K562 (cell line): ENCODE results near the gene ZDHHC16. TPM values are rescaled to one million over a fixed set of nuclear protein-coding genes. Genes with fewer than 3 reads are reported as not detected.

ENCODE experiments used
- ATAC-seq: fragments of 200-7000 bp; cut with Tn5 transposase; 3 replicates; pipeline ENCODE4 v1.9.1; 2020; ENCODE audit warnings: moderate library complexity
- BruUV-seq: library from RNA; stranded (reverse); fragments of 400-500 nt; replicated peaks from 2 replicates; lab custom pipeline; 2021; lab: Mats Ljungman, UMichigan
- CTCF ChIA-PET: fragments of 300-600 bp; formaldehyde crosslinking; extraction: SDS; loops from one replicate; lab custom pipeline; 2021; ENCODE audit warnings: low intra/inter-chr PET ratio; lab: Yijun Ruan, JAX
- POLR2A ChIA-PET: fragments of 300-600, 350-650 bp; sonication (Branson Sonifier 250); formaldehyde crosslinking; extraction: SDS; loops from one replicate; lab custom pipeline; 2021; ENCODE audit warnings: antibody characterized with exemption, inconsistent platforms; lab: Yijun Ruan, JAX
- DNase-seq, 4 experiments: peaks; one replicate each; pipeline versions ENCODE4 v3.0.0 to v3.0.0-alpha.2; 2011 to 2018; ENCODE audit warnings: low spot score in 3 of 4, mixed read lengths in 3 of 4; ENCODE audit errors: extremely low read depth in 1 of 4
- FAIRE-seq: peaks from 2 replicates; lab custom pipeline; 2011; peaks lifted over from hg19 to GRCh38; lab: Jason Lieb, UNC
- H2AFZ ChIP-seq: 2 replicates; pipeline ENCODE4 v1.6.0; 2011; ENCODE audit warnings: low read depth, low read length, control low read depth, inconsistent platforms
- H3K27ac ChIP-seq: fragments of 200-600 bp; 3 replicates; pipeline ENCODE4 v1.8.0; 2011; ENCODE audit warnings: low read depth, mild to moderate bottlenecking, control low read depth, inconsistent platforms, low read length, moderate library complexity, mixed read lengths; ENCODE audit errors: extremely low read depth
- H3K27me3 ChIP-seq, 2 experiments: fragments of 300-600 bp in 1 of 2; 2 replicates in 1 of 2; 3 replicates in 1 of 2; pipeline versions ENCODE4 v1.6.0 to v1.8.0; 2011; ENCODE audit warnings: inconsistent platforms in 2 of 2, low read length in 2 of 2, mild to moderate bottlenecking in 1 of 2, mixed read lengths in 1 of 2, moderate library complexity in 1 of 2; ENCODE audit not compliant: control insufficient read depth in 2 of 2, insufficient read depth in 2 of 2
- H3K36me3 ChIP-seq: fragments of 300-600 bp; 3 replicates; pipeline ENCODE4 v1.8.0; 2011; ENCODE audit warnings: mild to moderate bottlenecking, low read length, inconsistent platforms; ENCODE audit not compliant: control insufficient read depth, insufficient read depth
- H3K4me1 ChIP-seq, 2 experiments: fragments of 200-600 bp in 1 of 2; replicated peaks in 1 of 2; 2 replicates in 1 of 2; 3 replicates in 1 of 2; pipeline versions ENCODE4 v1.5.1 to v1.8.0; 2011; ENCODE audit warnings: inconsistent platforms in 2 of 2, low read length in 2 of 2, mild to moderate bottlenecking in 1 of 2, mixed read lengths in 1 of 2, moderate library complexity in 1 of 2; ENCODE audit not compliant: control insufficient read depth in 2 of 2, insufficient read depth in 2 of 2
- H3K4me2 ChIP-seq: 2 replicates; pipeline ENCODE4 v1.6.1; 2011; ENCODE audit warnings: low read length, control low read depth, inconsistent platforms, mixed read lengths; ENCODE audit not compliant: insufficient read depth
- H3K4me3 ChIP-seq: fragments of 200-600 bp; sonication (generic), shearing (Covaris generic); 2 replicates; pipeline ENCODE4 v1.5.1; 2016; ENCODE audit warnings: control low read depth, inconsistent platforms
- H3K79me2 ChIP-seq: fragments of 200-600 bp; 3 replicates; pipeline ENCODE4 v1.8.0; 2011; ENCODE audit warnings: low read length, inconsistent platforms; ENCODE audit not compliant: control insufficient read depth, insufficient read depth
- H3K9ac ChIP-seq, 2 experiments: 2 replicates each; pipeline versions ENCODE4 v1.6.0 to v1.6.1; 2011; ENCODE audit warnings: low read depth in 2 of 2, low read length in 2 of 2, control low read depth in 1 of 2, inconsistent platforms in 1 of 2, mild to moderate bottlenecking in 1 of 2, mixed read lengths in 1 of 2; ENCODE audit not compliant: insufficient read depth in 1 of 2
- H3K9me1 ChIP-seq: one replicate; pipeline ENCODE4 v1.6.0; 2011; ENCODE audit warnings: inconsistent platforms, mild to moderate bottlenecking, low read length, moderate library complexity; ENCODE audit not compliant: control insufficient read depth, insufficient read depth
- H3K9me3 ChIP-seq: replicated peaks from 2 replicates; pipeline ENCODE4 v1.5.1; 2011; ENCODE audit warnings: low read depth, low read length, inconsistent platforms; ENCODE audit not compliant: control insufficient read depth, insufficient read depth
- H4K20me1 ChIP-seq: replicated peaks from 2 replicates; pipeline ENCODE4 v1.6.1; 2011; ENCODE audit warnings: low read length, inconsistent platforms, mixed read lengths; ENCODE audit not compliant: control insufficient read depth, insufficient read depth
- CEBPG ChIP-seq, 3 experiments: fragments of 200-800 bp in 1 of 3; sonication (Bioruptor generic) in 1 of 3; sonication (generic) in 1 of 3; formaldehyde crosslinking in 1 of 3; IDR thresholded peaks in 2 of 3; conservative IDR thresholded peaks in 1 of 3; 2 replicates each; pipeline versions ENCODE4 v1.6.1 to v1.8.0; 2016 to 2022; ENCODE audit warnings: missing compliant biosample characterization in 2 of 3, missing genetic modification characterization in 2 of 3, mild to moderate bottlenecking in 1 of 3, missing genetic modification reagents in 1 of 3
- DMBX1 ChIP-seq: fragments of 250-450 bp; sonication (Bioruptor Pico); IDR thresholded peaks from 2 replicates; pipeline ENCODE4 v1.8.0; 2022; ENCODE audit warnings: inconsistent platforms, mild to moderate bottlenecking, moderate library complexity, borderline replicate concordance
- GABPA ChIP-seq: fragments of 200-800 bp; sonication (Bioruptor generic); conservative IDR thresholded peaks from 2 replicates; pipeline ENCODE4 v1.6.1; 2016; ENCODE audit warnings: low read depth, missing genetic modification characterization, missing compliant biosample characterization
- NR2C1 ChIP-seq, 2 experiments: fragments of 450-650 bp; IDR thresholded peaks; 2 replicates each; pipeline ENCODE4 v1.6.1; 2017; ENCODE audit warnings: mild to moderate bottlenecking in 2 of 2, antibody characterized with exemption in 1 of 2, inconsistent platforms in 1 of 2, missing compliant biosample characterization in 1 of 2, missing genetic modification characterization in 1 of 2
- NR2C2 ChIP-seq, 2 experiments: fragments of 200-800 bp in 1 of 2; sonication (Bioruptor generic) in 1 of 2; sonication (generic) in 1 of 2; formaldehyde crosslinking in 1 of 2; IDR thresholded peaks; 2 replicates each; pipeline versions ENCODE4 v1.6.1 to v1.8.0; 2016 to 2022; ENCODE audit warnings: mild to moderate bottlenecking in 1 of 2, missing compliant biosample characterization in 1 of 2, missing genetic modification characterization in 1 of 2, missing genetic modification reagents in 1 of 2
- ZFP36 ChIP-seq: fragments of 150-350 bp; IDR thresholded peaks from 2 replicates; pipeline ENCODE4 v1.6.1; 2018; ENCODE audit warnings: low read length, low read depth; ENCODE audit not compliant: partially characterized antibody
- ZNF316 ChIP-seq: fragments of 450-650 bp; IDR thresholded peaks from 2 replicates; pipeline ENCODE4 v1.6.1; 2016
- WGBS: fragments of 100-300 bp; shearing (Covaris generic); methylation state at CpG from one replicate; pipeline ENCODE4 v1.1.6; 2016; ENCODE audit warnings: low coverage, mixed read lengths; ENCODE audit not compliant: insufficient coverage; ENCODE audit errors: missing lambda C conversion rate; 5-methylcytosine and 5-hydroxymethylcytosine counted together
- in situ Hi-C: fragments of 300-500 bp; cut with MboI; formaldehyde crosslinking; loops from 4 replicates; pipeline ENCODE4 v1.15.0; 2018; ENCODE audit warnings: inconsistent platforms, mixed read lengths
- intact Hi-C: fragments of 100-400 bp; cut with micrococcal nuclease; formaldehyde crosslinking; loops from 2 replicates; pipeline ENCODE4 v1.14.2; 2022
- polyA plus RNA-seq, 8 experiments: library from polyadenylated mRNA; depleted of rRNA in 4 of 8; stranded (reverse) in 5 of 8; unstranded in 3 of 8; fragments of >200 nt; fragmentation: Nextera tagmentation in 2 of 8; fragmentation: Illumina TruSeq in 1 of 8; extraction: Ambion mirVana in 2 of 8; extraction: Trizol in 1 of 8; gene quantifications; 2 replicates each; pipeline versions ENCODE4 v1.2.1 to v1.2.3, GENCODE V29; 2011 to 2014; ENCODE audit warnings: inconsistent platforms in 1 of 8, missing spikeins in 1 of 8
- total RNA-seq, 7 experiments: library from RNA; depleted of rRNA in 6 of 7; stranded (reverse); fragments of >200 nt in 6 of 7; fragmentation: Illumina TruSeq in 2 of 7; extraction: Trizol in 2 of 7; gene quantifications; 2 replicates each; pipeline versions ENCODE4 v1.2.1 to v1.2.3, GENCODE V29; 2011 to 2021; ENCODE audit warnings: low replicate concordance in 1 of 7

The ZDHHC16 gene
- total and polyA plus RNA-seq, 9 of the 15 experiments (the other 6 are each of a cell fraction or from before 2014, with no cell fraction given), result 12.5 to 33.8 (median 21.3) TPM

GRCh38 chr10:97428572-97428981 lies 17.4 kb upstream of the ZDHHC16 start:
- Histone ChIP-seq H3K36me3 (peaks cover 56% of the 10 kb centered on the region), H3K4me1 (peaks cover 6 to 12% of the 10 kb centered on the region in 2 experiments; a peak in 3 of 5 replicates)
- DNase-seq (peak in 1 of 4 experiments; percentile 24), ATAC-seq (no peak)
- TF ChIP-seq ZNF316 (no peak), CEBPG (CRISPR knock-in tag; IDR thresholded peaks at IDR 0.05) (no peak), CEBPG (tag; conservative IDR thresholded peaks at IDR 0.05 in 1 of 2, IDR thresholded peaks at IDR 0.05 in 1 of 2) (peak in 1 of 2 experiments; percentile 22; a peak in 1 of 4 replicates), DMBX1 (CRISPR knock-in tag) (no peak), NR2C1 (IDR thresholded peaks at IDR 0.05) (peak; percentile 57), NR2C1 (tag; IDR thresholded peaks at IDR 0.05) (0 out of 2 replicates have a peak, but pooled peaks have one; percentile 30), NR2C2 (CRISPR knock-in tag; IDR thresholded peaks at IDR 0.05) (no peak), NR2C2 (tag; IDR thresholded peaks at IDR 0.05) (peak; percentile 54), ZFP36 (no peak), GABPA (tag) (0 out of 2 replicates have a peak, but pooled peaks have one; percentile 43)
- TF ChIP-seq, all 486 proteins: peak for 4
- no peaks in the 10 kb centered on the region for H3K9me3 ChIP-seq
- H3K4me2 ChIP-seq, result peak overlapping the region; percentile 99
- ChIA-PET POLR2A (interaction anchor here (0.7 to 1.7 kb wide), 5 partner anchors 10 to 31 kb away, joined by 3 to 6 read pairs (median 4); no protein-coding TSS in a partner anchor), CTCF (no interaction called here)
- BruUV-seq, result no TSS peak
- H3K79me2 ChIP-seq, result peaks cover 46% of the 10 kb centered on the region
- in situ Hi-C loops (no loop called here), intact Hi-C loops (no loop called here)
- H3K27me3 ChIP-seq, result no peaks in the 10 kb centered on the region
- H4K20me1 ChIP-seq, result peaks cover 20% of the 10 kb centered on the region
- FAIRE-seq, result no peak
- peak overlapping the region; percentile 90 for H3K4me3 ChIP-seq
- H3K9me1 ChIP-seq, result no peaks in the 10 kb centered on the region
- peak overlapping the region; percentile 89; the same call in 2 of the 3 replicates for H3K27ac ChIP-seq
- H3K9ac ChIP-seq, result peak overlapping the region; percentile 81 to 93; a peak in 3 of 4 replicates
- H2AFZ ChIP-seq, result no peak overlapping the region
- WGBS, result 37% methylated on average over 4 of the region's 4 CpGs
